ENCODE data around the gene TOR2A. TPM values are rescaled to one million over a fixed set of nuclear protein-coding genes. Genes with fewer than 3 reads are reported as not detected.

TOR2A gene
- total and polyA plus RNA-seq, 4 donors = 8.8 to 30.8 (median 16.9) TPM

GRCh38 chr9:127720031-127720864, 14.8 kb downstream of the TOR2A start:
- H3K27ac ChIP-seq (ENCODE audit: low read depth in 1 of 2, low read length in 1 of 2) = no peak overlapping the region
- no peak overlapping the region for H3K4me3 ChIP-seq
- WGBS, 2 donors = 78 to 82% methylated on average over 12 of the region's 12 CpGs
- no peak for TF ChIP-seq CTCF (IDR thresholded peaks at IDR 0.05; ENCODE audit: control extremely low read depth, extremely low read depth)
- H3K27me3 ChIP-seq (ENCODE audit: control insufficient read depth in 3 of 3, insufficient read depth in 3 of 3, low read length in 2 of 3) = no peaks in the 10 kb centered on the region
- no peak for ATAC-seq (ENCODE audit: insufficient read depth, low FRiP score)
- no peaks in the 10 kb centered on the region for H3K36me3 ChIP-seq (ENCODE audit: control insufficient read depth in 4 of 4, insufficient read depth in 4 of 4, low read length in 4 of 4)
- H3K9me3 ChIP-seq (ENCODE audit: control insufficient read depth in 4 of 4, insufficient read depth in 3 of 4, low read length in 3 of 4) = no peaks in the 10 kb centered on the region
- peaks cover 0 to 12% (median 4%) of the 10 kb centered on the region in 5 donors for H3K4me1 ChIP-seq (ENCODE audit: control insufficient read depth in 5 of 5, insufficient read depth in 5 of 5, low read length in 5 of 5)
- no peak overlapping the region for H3K9ac ChIP-seq (ENCODE audit: insufficient read depth in 1 of 2, low read length in 2 of 2)
- DNase-seq = no peak

- no peaks in the 10 kb centered on the region for H3K27me3 ChIP-seq (ENCODE audit: control insufficient read depth in 3 of 3, insufficient read depth in 3 of 3, low read length in 2 of 3)
- no peaks in the 10 kb centered on the region for H3K9me3 ChIP-seq (ENCODE audit: control insufficient read depth in 4 of 4, insufficient read depth in 3 of 4, low read length in 3 of 4)
- no peak overlapping the region for H3K9ac ChIP-seq (ENCODE audit: insufficient read depth in 1 of 2, low read length in 2 of 2)
- peaks cover 0 to 2% (median 0%) of the 10 kb centered on the region in 4 donors for H3K36me3 ChIP-seq (ENCODE audit: control insufficient read depth in 4 of 4, insufficient read depth in 4 of 4, low read length in 4 of 4)
- no peak overlapping the region for H3K4me3 ChIP-seq
- no peak for TF ChIP-seq CTCF (IDR thresholded peaks at IDR 0.05; ENCODE audit: control extremely low read depth, extremely low read depth)
- WGBS, 2 donors = 83 to 94% methylated on average over 5 of the region's 5 CpGs
- ATAC-seq (ENCODE audit: insufficient read depth, low FRiP score) (no peak), DNase-seq (no peak)
- no peak overlapping the region for H3K27ac ChIP-seq (ENCODE audit: low read depth in 1 of 2, low read length in 1 of 2)
- H3K4me1 ChIP-seq (ENCODE audit: control insufficient read depth in 5 of 5, insufficient read depth in 5 of 5, low read length in 5 of 5) = peaks cover 0 to 10% (median 0%) of the 10 kb centered on the region in 5 donors
Observed at GRCh38 chr9:127717766-127718165, 17.3 kb downstream of the TOR2A start.

GRCh38 chr9:127716412-127716811, 18.7 kb downstream of the TOR2A start:
- no peak for TF ChIP-seq CTCF (IDR thresholded peaks at IDR 0.05; ENCODE audit: control extremely low read depth, extremely low read depth)
- Histone ChIP-seq H3K9me3 (ENCODE audit: control insufficient read depth in 4 of 4, insufficient read depth in 3 of 4, low read length in 3 of 4) (no peaks in the 10 kb centered on the region), H3K4me1 (ENCODE audit: control insufficient read depth in 5 of 5, insufficient read depth in 5 of 5, low read length in 5 of 5) (peaks cover 0 to 10% (median 0%) of the 10 kb centered on the region in 5 donors), H3K9ac (ENCODE audit: insufficient read depth in 1 of 2, low read length in 2 of 2) (peak overlapping the region in 1 of 2 donors; percentile 79), H3K27me3 (ENCODE audit: control insufficient read depth in 3 of 3, insufficient read depth in 3 of 3, low read length in 2 of 3) (no peaks in the 10 kb centered on the region), H3K36me3 (ENCODE audit: control insufficient read depth in 4 of 4, insufficient read depth in 4 of 4, low read length in 4 of 4) (peaks cover 0 to 6% (median 0%) of the 10 kb centered on the region in 4 donors), H3K4me3 (no peak overlapping the region), H3K27ac (ENCODE audit: low read depth in 1 of 2, low read length in 1 of 2) (no peak overlapping the region)
- DNase-seq (no peak), ATAC-seq (ENCODE audit: insufficient read depth, low FRiP score) (no peak)
- WGBS, 2 donors = 85 to 90% methylated on average over 9 of the region's 9 CpGs
